Measurements from ENCODE around the gene CDC27. TPM values are rescaled to one million over a fixed set of nuclear protein-coding genes. Genes with fewer than 3 reads are reported as not detected.

Gene CDC27
- total RNA-seq, 2 experiments from 2014 or later = 74.3 to 164 TPM

DNA sequence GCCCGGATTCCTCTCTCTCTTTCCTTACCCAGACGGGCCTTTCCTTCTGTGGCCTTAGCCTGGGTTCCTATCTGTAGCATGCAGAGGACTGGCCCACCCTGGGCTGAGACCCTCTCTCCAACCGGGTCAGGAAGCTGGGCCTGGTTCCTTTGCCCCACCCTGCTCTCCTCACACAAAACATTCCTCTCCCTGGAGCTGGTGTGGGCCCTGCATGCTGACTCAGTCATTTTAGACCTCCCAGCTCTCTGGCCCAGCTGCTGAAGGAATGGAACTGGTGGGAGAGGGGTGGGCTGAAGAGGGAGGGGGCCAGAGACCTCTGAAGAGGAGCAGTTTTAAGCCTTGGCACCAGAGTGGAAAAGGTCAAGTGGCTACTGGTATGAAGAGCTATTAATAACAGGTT lies 21.0 kb upstream of the CDC27 start:
- H4K20me1 ChIP-seq (ENCODE audit: insufficient read depth, low read length) = no peaks in the 10 kb centered on the region
- CTCF ChIA-PET (ENCODE audit: unreplicated experiment) = interaction anchor here (0.6 to 1.2 kb wide), 2 partner anchors 9 to 121 kb away, joined by 3 read pairs; no protein-coding TSS in a partner anchor
- H3K9me3 ChIP-seq (ENCODE audit: low read length) = no peaks in the 10 kb centered on the region
- peaks cover 59% of the 10 kb centered on the region for H3K4me1 ChIP-seq (ENCODE audit: insufficient read depth, low read length, poor library complexity, severe bottlenecking)
- no peak for DNase-seq (ENCODE audit: low spot score)
- no peak for TF ChIP-seq EZH2phosphoT487 (IDR thresholded peaks at IDR 0.05; ENCODE audit: borderline replicate concordance, low read depth, low read length)
- TF ChIP-seq, protein P1, sequence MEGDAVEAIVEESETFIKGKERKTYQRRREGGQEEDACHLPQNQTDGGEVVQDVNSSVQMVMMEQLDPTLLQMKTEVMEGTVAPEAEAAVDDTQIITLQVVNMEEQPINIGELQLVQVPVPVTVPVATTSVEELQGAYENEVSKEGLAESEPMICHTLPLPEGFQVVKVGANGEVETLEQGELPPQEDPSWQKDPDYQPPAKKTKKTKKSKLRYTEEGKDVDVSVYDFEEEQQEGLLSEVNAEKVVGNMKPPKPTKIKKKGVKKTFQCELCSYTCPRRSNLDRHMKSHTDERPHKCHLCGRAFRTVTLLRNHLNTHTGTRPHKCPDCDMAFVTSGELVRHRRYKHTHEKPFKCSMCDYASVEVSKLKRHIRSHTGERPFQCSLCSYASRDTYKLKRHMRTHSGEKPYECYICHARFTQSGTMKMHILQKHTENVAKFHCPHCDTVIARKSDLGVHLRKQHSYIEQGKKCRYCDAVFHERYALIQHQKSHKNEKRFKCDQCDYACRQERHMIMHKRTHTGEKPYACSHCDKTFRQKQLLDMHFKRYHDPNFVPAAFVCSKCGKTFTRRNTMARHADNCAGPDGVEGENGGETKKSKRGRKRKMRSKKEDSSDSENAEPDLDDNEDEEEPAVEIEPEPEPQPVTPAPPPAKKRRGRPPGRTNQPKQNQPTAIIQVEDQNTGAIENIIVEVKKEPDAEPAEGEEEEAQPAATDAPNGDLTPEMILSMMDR (conservative IDR thresholded peaks at IDR 0.05; ENCODE audit: low read length) = no peak
- no peak overlapping the region for H3K4me2 ChIP-seq (ENCODE audit: low read length)
- intact Hi-C loops (cut with micrococcal nuclease; ENCODE audit: unreplicated experiment) = no loop called here
- no peak overlapping the region for H3K4me3 ChIP-seq (ENCODE audit: low read depth, low read length, poor library complexity, severe bottlenecking)
- H3K79me2 ChIP-seq (ENCODE audit: insufficient read depth, low read depth, low read length) = no peaks in the 10 kb centered on the region
- no peak overlapping the region for H3K27ac ChIP-seq (ENCODE audit: low read depth, low read length, poor library complexity, severe bottlenecking)
- POLR2A ChIA-PET = interaction anchor here (0.6 to 8.7 kb wide), 2 partner anchors 16 to 48 kb away, joined by 3 to 114 read pairs; partner anchors contain the start of gene CDC27
- H3K9me2 ChIP-seq (ENCODE audit: insufficient read depth, low read length) = no peaks in the 10 kb centered on the region
- BruUV-seq (replicated peaks) = no TSS peak
- no peaks in the 10 kb centered on the region for H3K36me3 ChIP-seq (ENCODE audit: insufficient read depth, low read length)
- no peak overlapping the region for H2AFZ ChIP-seq (ENCODE audit: low read length)

DNA sequence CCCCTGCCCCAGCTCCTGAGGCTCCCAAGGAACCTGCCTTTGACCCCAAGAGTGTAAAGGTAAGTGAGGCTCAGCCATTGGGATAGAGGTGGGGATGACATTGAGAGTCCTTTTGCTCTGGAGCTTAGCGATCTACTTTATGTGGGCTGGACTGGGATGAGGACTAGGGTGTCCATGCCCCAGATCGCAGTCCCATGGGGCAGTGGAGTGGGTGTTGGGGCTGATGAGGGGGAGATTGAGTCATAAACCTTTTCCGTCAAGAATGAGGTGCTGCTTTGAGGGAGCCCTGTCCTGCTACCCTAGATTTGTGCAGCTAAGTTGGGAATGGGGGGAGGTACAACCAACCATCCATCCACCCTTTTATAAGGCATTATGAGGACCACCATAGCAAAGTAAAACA lies 20.4 kb upstream of the CDC27 start:
- ChIA-PET CTCF (ENCODE audit: unreplicated experiment) (interaction anchor here (1.2 kb wide), 1 partner anchor 9 kb away, joined by 3 read pairs; no protein-coding TSS in a partner anchor), POLR2A (interaction anchor here (8.7 kb wide), 1 partner anchor 16 kb away, joined by 114 read pairs; the partner anchor contains the start of gene CDC27)
- peak overlapping the region; percentile 47; the same call in 1 of the 2 replicates for H2AFZ ChIP-seq (ENCODE audit: low read length)
- no peak overlapping the region for H3K4me3 ChIP-seq (ENCODE audit: low read depth, low read length, poor library complexity, severe bottlenecking)
- H3K4me1 ChIP-seq (ENCODE audit: insufficient read depth, low read length, poor library complexity, severe bottlenecking) = peaks cover 65% of the 10 kb centered on the region
- TF ChIP-seq EZH2phosphoT487 (IDR thresholded peaks at IDR 0.05; ENCODE audit: borderline replicate concordance, low read depth, low read length) = no peak
- TF ChIP-seq, protein P1 (conservative IDR thresholded peaks at IDR 0.05; ENCODE audit: low read length) = no peak
- no peak for DNase-seq (ENCODE audit: low spot score)
- H3K4me2 ChIP-seq (ENCODE audit: low read length) = 0 out of 2 replicates have a peak overlapping the region, but pooled peaks have one; percentile 80
- H4K20me1 ChIP-seq (ENCODE audit: insufficient read depth, low read length) = no peaks in the 10 kb centered on the region
- no TSS peak for BruUV-seq (replicated peaks)
- H3K27ac ChIP-seq (ENCODE audit: low read depth, low read length, poor library complexity, severe bottlenecking) = no peak overlapping the region
- intact Hi-C loops (cut with micrococcal nuclease; ENCODE audit: unreplicated experiment) = no loop called here
- no peaks in the 10 kb centered on the region for H3K36me3 ChIP-seq (ENCODE audit: insufficient read depth, low read length)
- no peaks in the 10 kb centered on the region for H3K9me3 ChIP-seq (ENCODE audit: low read length)
- H3K9me2 ChIP-seq (ENCODE audit: insufficient read depth, low read length) = no peaks in the 10 kb centered on the region
- H3K79me2 ChIP-seq (ENCODE audit: insufficient read depth, low read depth, low read length) = no peaks in the 10 kb centered on the region

All from OCI-LY7 (cell line).